Heart left ventricle (tissue), 16 donors: ENCODE results near the gene CCL1. TPM values are rescaled to one million over a fixed set of nuclear protein-coding genes. Genes with fewer than 3 reads are reported as not detected.
"Not testable (repeated sequence)": the region's sequence is repeated elsewhere in the genome, so short reads cannot be mapped to it uniquely, and the experiment has no call there.

Source experiments
- ATAC-seq, 4 donors: fragments of 200-7000 bp; cut with Tn5 transposase; one replicate each; pipeline ENCODE4 v1.9.1; 2020 to 2022; ENCODE audit warnings: moderate library complexity in 4 of 4, mild to moderate bottlenecking in 3 of 4, moderate number of reproducible peaks in 1 of 4
- DNase-seq, 5 donors: peaks; one replicate each; pipeline ENCODE4 v3.0.0-alpha.2; 2020
- H3K27ac ChIP-seq, 12 donors: fragments of 200-600 bp; sonication (generic) in 4 of 12; one replicate each; pipeline versions ENCODE4 v1.5.0 to v1.8.0; 2016 to 2022; ENCODE audit warnings: mild to moderate bottlenecking in 2 of 12
- H3K27me3 ChIP-seq, 9 donors: fragments of 200-600 bp; sonication (generic) in 2 of 9; one replicate each; pipeline versions ENCODE4 v1.5.1 to v1.8.0; 2016 to 2022; ENCODE audit warnings: mild to moderate bottlenecking in 3 of 9
- H3K36me3 ChIP-seq, 9 donors: fragments of 200-600 bp; sonication (generic) in 2 of 9; one replicate each; pipeline versions ENCODE4 v1.5.0 to v1.8.0; 2018 to 2022; ENCODE audit warnings: mild to moderate bottlenecking in 2 of 9
- H3K4me1 ChIP-seq, 12 donors: fragments of 200-600 bp; sonication (generic) in 4 of 12; one replicate each; pipeline versions ENCODE4 v1.5.0 to v1.8.0; 2016 to 2022; ENCODE audit warnings: mild to moderate bottlenecking in 3 of 12
- H3K4me3 ChIP-seq, 12 donors: fragments of 200-600 bp; sonication (generic) in 4 of 12; one replicate each; pipeline versions ENCODE4 v1.5.0 to v1.8.0; 2017 to 2022; ENCODE audit warnings: mild to moderate bottlenecking in 9 of 12, moderate library complexity in 4 of 12
- H3K9me3 ChIP-seq, 12 donors: fragments of 200-600 bp; sonication (generic) in 4 of 12; one replicate each; pipeline versions ENCODE4 v1.5.0 to v1.8.0; 2016 to 2022; ENCODE audit warnings: mild to moderate bottlenecking in 1 of 12
- POLR2A ChIP-seq, 2 donors: fragments of 450-650 bp; IDR thresholded peaks; one replicate each; pipeline ENCODE4 v1.6.1; 2017; ENCODE audit warnings: antibody characterized with exemption in 2 of 2, mild to moderate bottlenecking in 2 of 2, moderate library complexity in 2 of 2
- WGBS, 4 donors: extraction: QIAGEN DNeasy Blood & Tissue Kit in 2 of 4; methylation state at CpG; one replicate each; pipeline versions ENCODE4 v1.1.5 to v1.1.7; 2013 to 2018; 5-methylcytosine and 5-hydroxymethylcytosine counted together
- intact Hi-C, 10 donors: fragments of 100-400 bp; cut with DNase I; formaldehyde crosslinking; loops; one replicate each; pipeline versions ENCODE4 v1.11.1 to v1.14.2; 2022
- polyA plus RNA-seq, 2 donors: library from polyadenylated mRNA; stranded (reverse); fragments of 200-250 nt; gene quantifications; one replicate each; pipeline ENCODE4 v1.2.3, GENCODE V29; 2013
- total RNA-seq, 9 donors: library from RNA; depleted of rRNA in 2 of 9; stranded (reverse); fragments of >200 nt in 2 of 9; fragmentation: NEBNext Ultra II Directional in 3 of 9; extraction: Animal tissue kit (Norgen Biotek cat#: 25700) in 3 of 9; gene quantifications; one replicate each; pipeline versions ENCODE4 v1.1.0 to v1.2.4, GENCODE V29; 2016 to 2023
- TF ChIP-seq, protein P1 (sequence below), 12 donors: fragments of 200-600 bp; sonication (generic) in 4 of 12; IDR thresholded peaks; one replicate each; pipeline versions ENCODE4 v1.5.0 to v1.8.0; 2018 to 2022; ENCODE audit warnings: antibody characterized with exemption in 12 of 12, mild to moderate bottlenecking in 5 of 12
- donor health status: ischemic (EF 13 %, LVEDD 7.1; RV severe dilation, severe dysfunction).
- donor health status: healthy with polysubstance abuse.
- donor health status: DM: no; HTN: yes; CAD: no.
- donor health status: DM: no; HTN: no; CAD: no.
- donor health status: ischemic (EF 25% LVEDD 6.9; RV normal size, moderate dysfunction).
- donor health status: ischemic (EF 25% LVEDD 5.7; RV mildly dilated, moderate dysfunction).
- donor health status: healthy.
- donor health status: DM: yes; HTN: yes; CAD: no.
- donor health status: ischemic (EF 35%, LVEDD 5.7; RV mildly dilated, moderate dysfunction).
- donor health status: nonischemic (EF 11% LVEDD 7.7; RV severe dilation, severe dysfunction).
- donor health status: DM: yes; HTN: yes; CAD: no.
- donor health status: PGD.
- donor health status: ischemic (EF 29% LVEDD 5.4; RV normal size, mild dysfunction).
- donor health status: nonischemic (EF 23%, LVEDD 6.1; RV moderate dilation, normal function).

CCL1 gene
- total and polyA plus RNA-seq, 11 donors: not detected

DNA sequence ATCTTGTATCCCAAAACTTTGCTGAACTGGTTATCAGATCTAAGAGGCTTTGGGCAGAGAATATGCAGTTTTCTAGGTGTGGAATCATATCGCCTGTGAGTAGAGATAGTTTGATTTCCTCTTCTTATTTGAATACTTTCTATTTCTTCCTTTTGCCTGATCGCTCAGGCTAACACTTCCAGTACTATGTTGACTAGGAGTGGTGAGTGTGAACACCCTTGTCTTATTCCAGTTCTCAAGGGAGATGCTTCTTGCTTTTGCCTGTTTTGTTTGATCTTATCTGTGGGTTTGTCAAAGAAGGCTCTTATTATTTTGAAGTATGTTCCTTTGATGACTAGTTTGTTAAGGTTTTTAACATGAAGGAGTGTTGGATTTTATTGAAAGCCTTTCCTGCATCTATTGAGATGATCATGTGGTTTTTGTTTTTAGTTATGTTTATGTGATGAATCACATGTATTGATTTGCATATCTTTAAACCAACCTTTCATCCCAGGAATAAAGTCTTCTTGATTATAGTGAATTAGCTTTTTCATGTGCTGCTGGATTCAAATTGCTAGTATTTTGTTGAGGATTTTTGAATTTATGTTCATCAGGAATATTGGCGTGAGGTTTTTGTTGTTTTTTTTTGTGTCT, 23.8 kb downstream of the CCL1 start:
- H3K4me1 ChIP-seq: no peaks in the 10 kb centered on the region
- H3K4me3 ChIP-seq: no peak overlapping the region
- H3K36me3 ChIP-seq: no peaks in the 10 kb centered on the region
- 84 to 93% (median 88%) methylated on average over 3 of the region's 3 CpGs for WGBS, 4 donors
- H3K27me3 ChIP-seq: peaks cover 0 to 5% (median 0%) of the 10 kb centered on the region in 9 donors
- no peak overlapping the region for H3K27ac ChIP-seq
- DNase-seq: no peak
- no peak for ATAC-seq
- H3K9me3 ChIP-seq: peaks cover 0 to 6% (median 0%) of the 10 kb centered on the region in 12 donors
- TF ChIP-seq POLR2A (IDR thresholded peaks at IDR 0.05): no peak
- TF ChIP-seq, protein P1, sequence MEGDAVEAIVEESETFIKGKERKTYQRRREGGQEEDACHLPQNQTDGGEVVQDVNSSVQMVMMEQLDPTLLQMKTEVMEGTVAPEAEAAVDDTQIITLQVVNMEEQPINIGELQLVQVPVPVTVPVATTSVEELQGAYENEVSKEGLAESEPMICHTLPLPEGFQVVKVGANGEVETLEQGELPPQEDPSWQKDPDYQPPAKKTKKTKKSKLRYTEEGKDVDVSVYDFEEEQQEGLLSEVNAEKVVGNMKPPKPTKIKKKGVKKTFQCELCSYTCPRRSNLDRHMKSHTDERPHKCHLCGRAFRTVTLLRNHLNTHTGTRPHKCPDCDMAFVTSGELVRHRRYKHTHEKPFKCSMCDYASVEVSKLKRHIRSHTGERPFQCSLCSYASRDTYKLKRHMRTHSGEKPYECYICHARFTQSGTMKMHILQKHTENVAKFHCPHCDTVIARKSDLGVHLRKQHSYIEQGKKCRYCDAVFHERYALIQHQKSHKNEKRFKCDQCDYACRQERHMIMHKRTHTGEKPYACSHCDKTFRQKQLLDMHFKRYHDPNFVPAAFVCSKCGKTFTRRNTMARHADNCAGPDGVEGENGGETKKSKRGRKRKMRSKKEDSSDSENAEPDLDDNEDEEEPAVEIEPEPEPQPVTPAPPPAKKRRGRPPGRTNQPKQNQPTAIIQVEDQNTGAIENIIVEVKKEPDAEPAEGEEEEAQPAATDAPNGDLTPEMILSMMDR (IDR thresholded peaks at IDR 0.05): no peak
- intact Hi-C loops: no loop called here

DNA sequence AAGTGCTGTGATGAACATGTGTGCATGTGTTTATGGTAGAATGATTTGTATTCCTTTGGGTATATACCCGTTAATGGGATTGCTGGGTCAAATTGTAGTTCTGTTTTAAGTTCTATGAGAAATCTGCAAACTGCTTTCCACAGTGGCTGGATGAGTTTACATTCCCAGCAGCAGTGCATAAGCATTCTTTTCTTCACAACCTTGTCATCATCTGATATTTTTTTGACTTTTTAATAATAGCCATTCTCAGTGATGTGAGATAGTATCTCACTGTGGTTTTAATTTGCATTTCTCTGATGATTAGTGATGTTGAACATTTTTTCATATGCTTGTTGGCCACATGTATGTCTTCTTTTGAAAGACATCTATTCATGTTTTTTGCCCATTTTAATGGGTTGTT, 25.3 kb downstream of the CCL1 start:
- WGBS, 4 donors: 56 to 72% (median 67%) methylated on average over 1 of the region's 1 CpG
- Histone ChIP-seq H3K4me3 (no peak overlapping the region), H3K4me1 (no peaks in the 10 kb centered on the region), H3K27me3 (no peaks in the 10 kb centered on the region), H3K9me3 (peaks cover 0 to 6% (median 0%) of the 10 kb centered on the region in 12 donors), H3K27ac (no peak overlapping the region), H3K36me3 (no peaks in the 10 kb centered on the region)
- DNase-seq (no peak), ATAC-seq (no peak)
- intact Hi-C loops: no loop called here
- TF ChIP-seq POLR2A (IDR thresholded peaks at IDR 0.05): no peak
- TF ChIP-seq, protein P1 (IDR thresholded peaks at IDR 0.05): no peak

DNA sequence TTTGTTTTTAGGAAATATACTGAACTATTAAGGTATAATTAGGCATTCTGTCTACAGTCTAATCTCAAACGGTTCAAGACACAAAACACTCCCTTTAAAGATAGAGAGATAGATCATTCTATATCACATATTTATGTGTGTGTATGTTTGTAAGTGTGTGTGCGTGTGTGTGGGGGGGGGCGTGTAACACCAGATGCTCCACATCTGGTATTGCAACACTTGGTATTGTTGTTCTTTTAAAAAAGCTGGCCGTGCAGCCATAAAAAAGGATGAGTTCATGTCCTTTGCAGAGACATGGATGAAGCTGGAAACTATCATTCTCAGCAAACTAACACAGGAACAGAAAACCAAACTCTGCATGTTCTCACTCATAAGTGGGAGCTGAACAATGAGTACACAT, 35.5 kb downstream of the CCL1 start:
- DNase-seq, H3K4me1 ChIP-seq, H3K4me3 ChIP-seq, intact Hi-C loops, H3K27ac ChIP-seq, H3K27me3 ChIP-seq, H3K36me3 ChIP-seq: not testable (repeated sequence)
- H3K9me3 ChIP-seq: peaks cover 0 to 21% (median 9%) of the 10 kb centered on the region in 12 donors
- peak in 1 of 4 donors; percentile 47 for ATAC-seq
- WGBS, 4 donors: 60 to 66% (median 63%) methylated on average over 4 of the region's 4 CpGs

DNA sequence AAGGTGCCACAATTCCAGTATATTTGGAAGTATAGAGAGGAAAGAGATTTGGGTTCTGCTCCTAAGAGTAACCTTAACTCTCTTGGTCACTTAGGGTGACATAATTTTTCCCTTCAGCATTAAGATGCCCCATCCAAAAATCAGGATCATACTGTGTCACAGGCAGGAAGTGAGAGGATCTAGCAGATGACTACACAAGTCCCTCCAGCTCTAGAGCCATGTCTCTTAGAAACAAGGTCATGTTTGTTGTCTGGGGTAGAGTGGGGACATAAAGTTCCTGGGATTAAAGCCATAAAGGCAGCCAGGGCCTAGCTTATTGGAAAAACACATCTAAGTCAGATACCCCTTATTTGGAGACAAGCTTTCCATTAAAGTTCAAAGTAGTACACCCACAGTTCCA, 41.1 kb downstream of the CCL1 start:
- Histone ChIP-seq H3K27me3 (no peaks in the 10 kb centered on the region), H3K9me3 (peaks cover 0 to 21% (median 9%) of the 10 kb centered on the region in 12 donors), H3K27ac (peak overlapping the region in 3 of 12 donors; percentile 11 to 55 (median 29)), H3K4me1 (peaks cover 0 to 31% (median 0%) of the 10 kb centered on the region in 12 donors), H3K36me3 (no peaks in the 10 kb centered on the region), H3K4me3 (no peak overlapping the region)
- intact Hi-C loops: no loop called here
- no peak for DNase-seq
- ATAC-seq: peak in 2 of 4 donors; percentile 39 to 62
- no peak for TF ChIP-seq POLR2A (IDR thresholded peaks at IDR 0.05)
- TF ChIP-seq, protein P1 (IDR thresholded peaks at IDR 0.05): no peak
